Panc1 (cell line): ENCODE data around the gene ORM2. TPM values are rescaled to one million over a fixed set of nuclear protein-coding genes. Genes with fewer than 3 reads are reported as not detected.

Source experiments
- ATAC-seq: fragments of 200-7000 bp; cut with Tn5 transposase; 2 replicates; pipeline ENCODE4 v1.9.1; 2020; ENCODE audit warnings: mild to moderate bottlenecking, moderate library complexity
- BruUV-seq: library from RNA; stranded (reverse); fragments of 400-500 nt; replicated peaks from 2 replicates; lab custom pipeline; 2021; lab: Mats Ljungman, UMichigan
- CTCF ChIA-PET: fragments of 300-600 bp; sonication (Branson Sonifier 250); formaldehyde crosslinking; loops from one replicate; lab custom pipeline; 2022; ENCODE audit warnings: antibody characterized with exemption; lab: Charles Lee
- POLR2A ChIA-PET: fragments of 300-600 bp; sonication (Branson Sonifier 250); formaldehyde crosslinking; loops from one replicate; lab custom pipeline; 2022; ENCODE audit warnings: antibody characterized with exemption; lab: Charles Lee
- DNase-seq: peaks from one replicate; pipeline ENCODE4 v3.0.0-alpha.2; 2010; ENCODE audit warnings: low read depth, low spot score
- H3K27ac ChIP-seq: 2 replicates; pipeline ENCODE4 v1.5.1; 2011; ENCODE audit warnings: mild to moderate bottlenecking, low read length, inconsistent platforms
- H3K27me3 ChIP-seq: fragments of 200-500 bp; sonication (Bioruptor generic); 2 replicates; pipeline ENCODE4 v1.6.0; 2014; ENCODE audit warnings: low read length, inconsistent platforms; ENCODE audit not compliant: control insufficient read depth, insufficient read depth
- H3K36me3 ChIP-seq: fragments of 200-500 bp; sonication (Bioruptor generic); 2 replicates; pipeline ENCODE4 v1.5.1; 2014; ENCODE audit warnings: inconsistent platforms, mild to moderate bottlenecking, low read length, moderate library complexity; ENCODE audit not compliant: control insufficient read depth, insufficient read depth
- H3K4me1 ChIP-seq: 2 replicates; pipeline ENCODE4 v1.5.1; 2011; ENCODE audit warnings: inconsistent platforms, mild to moderate bottlenecking, low read length, moderate library complexity; ENCODE audit not compliant: control insufficient read depth, insufficient read depth
- H3K4me3 ChIP-seq, 2 experiments: 2 replicates each; pipeline ENCODE4 v1.5.1; 2011 to 2012; ENCODE audit warnings: low read depth in 2 of 2, low read length in 2 of 2, mild to moderate bottlenecking in 2 of 2, inconsistent platforms in 1 of 2, moderate library complexity in 1 of 2
- H3K9me3 ChIP-seq: fragments of 200-500 bp; sonication (Bioruptor generic); 2 replicates; pipeline ENCODE4 v1.5.1; 2014; ENCODE audit warnings: low read depth, mild to moderate bottlenecking, inconsistent platforms, low read length, moderate library complexity; ENCODE audit not compliant: control insufficient read depth, insufficient read depth
- CTCF ChIP-seq: fragments of 450-650 bp; IDR thresholded peaks from 2 replicates; pipeline ENCODE4 v1.5.1; 2017; ENCODE audit warnings: mild to moderate bottlenecking
- POLR2AphosphoS5 ChIP-seq: IDR thresholded peaks from 2 replicates; pipeline ENCODE4 v1.6.1; 2012; ENCODE audit warnings: mild to moderate bottlenecking, low read depth, low read length, moderate library complexity
- SIN3A ChIP-seq: IDR thresholded peaks from 2 replicates; pipeline ENCODE4 v1.6.1; 2012; ENCODE audit warnings: low read depth, mild to moderate bottlenecking, low read length, moderate library complexity, borderline replicate concordance; ENCODE audit not compliant: insufficient read depth
- TCF7L2 ChIP-seq: IDR thresholded peaks from 2 replicates; pipeline ENCODE4 v1.6.1; 2011; ENCODE audit warnings: mild to moderate bottlenecking, low read depth, low read length, inconsistent platforms
- in situ Hi-C: cut with HindIII; loops from 2 replicates; pipeline ENCODE4 v1.10.0; 2016; ENCODE audit warnings: low sequenced_read_pairs, low pct_unique_long_range_greater_than_20kb
- intact Hi-C: fragments of 100-400 bp; cut with micrococcal nuclease; formaldehyde crosslinking; loops from one replicate; pipeline ENCODE4 v1.10.0; 2022; ENCODE audit not compliant: unreplicated experiment
- total RNA-seq: library from RNA; stranded (reverse); gene quantifications from one replicate; pipeline ENCODE4 v1.2.1, GENCODE V29; 2021; ENCODE audit not compliant: unreplicated experiment
- TF ChIP-seq, protein P1 (sequence below), 2 experiments: IDR thresholded peaks; 2 replicates each; pipeline ENCODE4 v1.6.1; 2011 to 2012; ENCODE audit warnings: low read depth in 2 of 2, control low read depth in 1 of 2, low read length in 1 of 2, mild to moderate bottlenecking in 1 of 2, moderate library complexity in 1 of 2; ENCODE audit not compliant: insufficient read depth in 1 of 2

The ORM2 gene
- total RNA-seq, 1 experiment from 2014 or later, result 0.77 TPM

- Histone ChIP-seq H3K27me3 (no peaks in the 10 kb centered on the region), H3K4me3 (no peak overlapping the region), H3K27ac (no peak overlapping the region), H3K36me3 (no peaks in the 10 kb centered on the region), H3K4me1 (peaks cover 3% of the 10 kb centered on the region), H3K9me3 (no peaks in the 10 kb centered on the region)
- POLR2A ChIA-PET, result no interaction called here
- no peak for TF ChIP-seq CTCF
- no peak for TF ChIP-seq POLR2AphosphoS5
- TF ChIP-seq TCF7L2, result no peak
- TF ChIP-seq SIN3A, result no peak
- TF ChIP-seq, protein P1, sequence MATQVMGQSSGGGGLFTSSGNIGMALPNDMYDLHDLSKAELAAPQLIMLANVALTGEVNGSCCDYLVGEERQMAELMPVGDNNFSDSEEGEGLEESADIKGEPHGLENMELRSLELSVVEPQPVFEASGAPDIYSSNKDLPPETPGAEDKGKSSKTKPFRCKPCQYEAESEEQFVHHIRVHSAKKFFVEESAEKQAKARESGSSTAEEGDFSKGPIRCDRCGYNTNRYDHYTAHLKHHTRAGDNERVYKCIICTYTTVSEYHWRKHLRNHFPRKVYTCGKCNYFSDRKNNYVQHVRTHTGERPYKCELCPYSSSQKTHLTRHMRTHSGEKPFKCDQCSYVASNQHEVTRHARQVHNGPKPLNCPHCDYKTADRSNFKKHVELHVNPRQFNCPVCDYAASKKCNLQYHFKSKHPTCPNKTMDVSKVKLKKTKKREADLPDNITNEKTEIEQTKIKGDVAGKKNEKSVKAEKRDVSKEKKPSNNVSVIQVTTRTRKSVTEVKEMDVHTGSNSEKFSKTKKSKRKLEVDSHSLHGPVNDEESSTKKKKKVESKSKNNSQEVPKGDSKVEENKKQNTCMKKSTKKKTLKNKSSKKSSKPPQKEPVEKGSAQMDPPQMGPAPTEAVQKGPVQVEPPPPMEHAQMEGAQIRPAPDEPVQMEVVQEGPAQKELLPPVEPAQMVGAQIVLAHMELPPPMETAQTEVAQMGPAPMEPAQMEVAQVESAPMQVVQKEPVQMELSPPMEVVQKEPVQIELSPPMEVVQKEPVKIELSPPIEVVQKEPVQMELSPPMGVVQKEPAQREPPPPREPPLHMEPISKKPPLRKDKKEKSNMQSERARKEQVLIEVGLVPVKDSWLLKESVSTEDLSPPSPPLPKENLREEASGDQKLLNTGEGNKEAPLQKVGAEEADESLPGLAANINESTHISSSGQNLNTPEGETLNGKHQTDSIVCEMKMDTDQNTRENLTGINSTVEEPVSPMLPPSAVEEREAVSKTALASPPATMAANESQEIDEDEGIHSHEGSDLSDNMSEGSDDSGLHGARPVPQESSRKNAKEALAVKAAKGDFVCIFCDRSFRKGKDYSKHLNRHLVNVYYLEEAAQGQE (IDR thresholded peaks at IDR 0.05; ENCODE audit: insufficient read depth in 1 of 2, low read depth in 2 of 2, low read length in 1 of 2), result no peak
- intact Hi-C loops (no loop called here), in situ Hi-C loops (no loop called here)
- no peak for DNase-seq
- no TSS peak for BruUV-seq
- ATAC-seq, result no peak
- CTCF ChIA-PET, result no interaction called here
Observed at GRCh38 chr9:114369216-114370130, 39.8 kb downstream of the ORM2 start.

GRCh38 chr9:114370251-114370967 lies 40.7 kb downstream of the ORM2 start:
- ATAC-seq (no peak), DNase-seq (no peak)
- Histone ChIP-seq H3K27ac (no peak overlapping the region), H3K27me3 (no peaks in the 10 kb centered on the region), H3K4me1 (peaks cover 3% of the 10 kb centered on the region), H3K4me3 (no peak overlapping the region), H3K36me3 (no peaks in the 10 kb centered on the region), H3K9me3 (no peaks in the 10 kb centered on the region)
- intact Hi-C loops, result no loop called here
- BruUV-seq, result no TSS peak
- ChIA-PET CTCF (no interaction called here), POLR2A (no interaction called here)
- TF ChIP-seq, protein P1 (IDR thresholded peaks at IDR 0.05; ENCODE audit: insufficient read depth in 1 of 2, low read depth in 2 of 2, low read length in 1 of 2), result no peak
- TF ChIP-seq SIN3A (no peak), POLR2AphosphoS5 (no peak), TCF7L2 (no peak), CTCF (no peak)
- in situ Hi-C loops, result no loop called here
